GM18870 (cell line): ENCODE measurements around the gene TEX264.

Experiments used
- ATAC-seq: cut with Tn5 transposase; IDR thresholded peaks from one replicate; pipeline ENCODE4 v1.9.1; 2021; ENCODE audit warnings: moderate library complexity; ENCODE audit not compliant: unreplicated experiment

Gene TEX264

GRCh38 chr3:51747840-51748239, 76.8 kb downstream of the TEX264 start:
- ATAC-seq = no peak

- no peak for ATAC-seq
Observed at GRCh38 chr3:51748327-51748726, 77.3 kb downstream of the TEX264 start.

GRCh38 chr3:51750878-51751277, 79.8 kb downstream of the TEX264 start:
- no peak for ATAC-seq

DNA sequence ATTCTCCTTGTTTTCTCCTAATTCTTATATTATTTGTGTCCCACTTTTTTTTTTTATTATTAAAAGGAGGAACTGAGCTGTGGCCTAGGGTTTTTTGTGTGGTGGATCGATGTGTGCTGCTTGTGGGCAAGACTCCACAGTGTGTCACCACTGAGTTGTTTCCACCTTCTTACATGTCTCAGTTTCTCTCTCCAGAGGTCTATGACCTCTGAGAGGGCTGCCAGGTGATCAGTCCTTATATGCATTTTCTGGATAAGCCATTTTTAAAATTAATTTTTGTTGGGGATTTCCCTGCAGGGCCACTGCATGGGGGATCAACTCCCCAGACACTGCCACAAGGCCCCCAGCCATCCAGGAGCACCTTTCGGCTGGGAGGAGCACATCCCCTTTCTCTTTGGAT, 80.2 kb downstream of the TEX264 start:
- no peak for ATAC-seq
